HG03342 (cell line): ENCODE results near the gene INSIG1.

ENCODE experiments used
- ATAC-seq: cut with Tn5 transposase; IDR thresholded peaks from one replicate; pipeline ENCODE4 v1.9.1; 2021; ENCODE audit warnings: mild to moderate bottlenecking, moderate library complexity; ENCODE audit not compliant: unreplicated experiment

Gene INSIG1

DNA sequence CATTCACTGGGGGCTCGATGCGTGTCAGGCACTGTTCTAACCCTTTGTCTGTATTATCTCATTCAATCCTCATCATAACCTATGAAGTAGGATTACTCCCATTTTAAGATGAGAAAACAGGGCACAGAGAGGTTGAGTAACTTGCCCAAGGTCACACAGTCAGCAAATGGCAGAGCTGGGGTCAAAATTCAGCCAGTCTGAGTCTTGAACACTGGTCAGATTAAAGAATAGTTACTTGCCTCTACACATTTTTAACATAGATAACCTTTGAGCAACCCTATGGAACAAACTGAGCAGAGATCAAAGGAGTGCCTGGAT is 27.2 kb downstream of the INSIG1 start:
- no peak for ATAC-seq

DNA sequence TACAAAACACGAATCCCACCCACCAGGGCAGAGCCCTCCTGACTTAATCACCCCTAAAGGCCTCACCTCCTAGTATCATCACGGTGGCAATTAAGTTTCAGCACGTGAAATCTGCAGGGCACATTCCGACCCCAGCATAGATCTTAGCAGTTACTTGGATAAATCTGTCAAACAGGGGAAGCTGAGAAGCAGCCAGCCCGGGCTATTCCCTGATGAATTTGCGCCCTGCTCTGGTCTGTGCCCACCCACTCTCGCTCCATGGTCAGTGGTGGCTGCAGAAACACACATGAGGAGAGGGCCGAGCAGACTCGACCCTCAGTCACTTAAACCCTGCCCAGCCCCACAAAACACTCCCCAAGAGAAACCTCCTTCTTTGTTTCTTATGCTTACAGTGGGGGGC is 28.7 kb downstream of the INSIG1 start:
- no peak for ATAC-seq

DNA sequence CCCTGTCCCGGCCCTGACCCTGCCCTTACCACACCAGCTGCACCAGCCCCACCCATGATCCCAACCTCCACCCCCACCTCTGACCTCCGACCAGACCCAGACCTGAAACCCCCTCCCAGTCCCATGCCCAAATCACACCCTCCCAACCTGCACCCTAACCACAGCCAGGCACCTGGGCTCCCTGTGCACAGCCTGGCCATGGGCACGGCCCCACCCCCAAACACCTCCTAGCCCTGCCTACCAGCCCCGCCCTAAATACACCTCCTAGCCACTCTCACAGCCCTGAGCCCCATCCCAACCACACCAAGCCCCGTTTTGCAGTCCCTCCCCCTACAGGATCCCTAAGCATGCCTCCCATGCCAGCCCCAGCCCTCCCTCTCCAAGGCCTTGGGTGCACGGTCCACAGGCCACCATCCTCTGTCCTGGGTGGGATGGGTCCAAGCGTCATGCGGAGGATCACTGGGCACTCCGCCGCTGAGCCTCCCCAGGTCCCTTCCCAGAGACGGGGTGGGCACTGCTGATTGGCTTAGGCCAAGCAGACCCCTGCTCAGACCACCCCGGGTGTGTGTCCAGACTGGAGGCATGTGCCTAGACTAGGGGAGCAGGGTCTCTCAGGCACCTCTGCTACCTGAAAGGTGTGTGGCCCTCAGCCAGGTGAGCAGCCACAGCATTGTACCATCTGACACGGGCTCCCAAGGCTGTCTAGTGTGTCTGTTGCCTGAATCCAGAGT is 30.1 kb downstream of the INSIG1 start:
- ATAC-seq, result no peak

DNA sequence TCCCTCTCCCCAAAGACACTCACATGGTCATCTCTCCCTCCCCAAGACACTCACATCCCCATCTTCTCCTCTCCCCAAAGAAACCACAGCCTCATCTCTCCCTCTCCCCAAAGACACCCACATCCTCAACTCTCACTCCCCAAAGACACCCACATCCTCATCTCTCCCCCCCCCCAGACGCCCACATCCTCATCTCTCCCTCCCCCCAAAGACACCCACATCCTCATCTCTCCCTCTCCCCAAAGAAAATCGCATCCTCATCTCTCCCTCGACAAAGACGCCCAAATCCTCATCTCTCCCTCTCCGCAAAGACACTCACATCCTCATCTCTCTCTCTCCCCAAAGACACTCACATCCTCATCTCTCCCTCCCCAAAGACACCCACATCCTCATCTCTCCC is 31.5 kb downstream of the INSIG1 start:
- no peak for ATAC-seq

DNA sequence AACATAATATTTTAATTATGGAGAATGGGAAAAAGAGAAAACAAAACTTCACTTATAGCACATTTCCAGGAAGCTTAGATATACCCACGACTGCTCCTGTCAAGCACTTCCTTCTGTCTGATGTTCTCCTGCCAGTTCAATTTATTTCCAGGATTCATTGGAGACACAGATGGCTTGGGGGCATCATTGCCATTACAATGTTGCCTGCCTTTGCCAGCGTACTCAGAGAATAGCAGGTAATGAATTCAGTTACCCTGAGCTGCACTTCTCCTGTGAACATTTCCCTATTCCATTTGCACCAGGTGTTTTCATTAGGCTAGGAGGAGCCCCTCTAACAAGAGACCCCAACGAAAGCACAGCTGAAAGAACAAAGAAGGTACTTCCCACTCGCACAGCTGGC is 33.7 kb downstream of the INSIG1 start:
- ATAC-seq, result no peak

DNA sequence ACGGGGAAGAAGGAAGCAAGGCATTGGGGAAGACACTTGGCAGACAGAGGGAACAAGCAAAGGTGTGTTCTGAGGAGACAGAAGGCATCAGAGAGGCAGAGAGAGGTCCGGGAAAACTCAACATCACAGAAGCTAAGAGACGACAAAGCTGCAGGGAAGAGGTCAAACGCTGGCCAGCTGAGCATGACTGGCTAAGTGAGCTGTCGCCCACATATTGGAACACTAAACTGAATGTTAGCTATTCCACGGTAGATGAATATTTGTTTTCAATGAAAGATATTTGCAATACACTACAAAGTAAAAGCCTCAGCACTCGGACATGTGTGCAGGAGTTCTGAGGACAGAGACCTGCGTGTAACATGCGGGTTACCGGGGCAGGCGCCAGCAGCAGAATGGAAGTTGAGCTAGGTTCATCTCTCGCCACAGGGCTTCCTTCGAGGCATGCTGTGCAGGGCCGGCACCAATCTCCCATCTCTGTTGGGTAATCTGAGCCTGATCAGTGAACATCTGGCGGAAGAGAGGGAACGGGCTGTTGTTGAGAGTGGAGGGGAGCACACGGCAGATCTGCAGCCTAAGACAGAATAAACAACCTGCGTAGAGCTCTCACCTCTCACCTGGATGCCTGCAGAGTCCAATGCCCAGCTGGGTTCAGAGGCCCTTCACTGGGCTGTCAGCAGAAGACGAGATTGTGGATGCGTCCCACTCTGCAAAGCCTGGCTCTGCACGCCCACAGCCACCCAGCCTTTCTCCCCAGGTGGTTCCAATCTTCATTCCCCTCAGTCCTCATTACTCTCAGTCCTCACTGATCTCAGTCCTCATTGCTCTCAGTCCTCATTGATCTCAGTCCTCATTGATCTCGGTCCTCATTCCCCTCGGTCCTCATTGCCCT is 35.9 kb downstream of the INSIG1 start:
- no peak for ATAC-seq

DNA sequence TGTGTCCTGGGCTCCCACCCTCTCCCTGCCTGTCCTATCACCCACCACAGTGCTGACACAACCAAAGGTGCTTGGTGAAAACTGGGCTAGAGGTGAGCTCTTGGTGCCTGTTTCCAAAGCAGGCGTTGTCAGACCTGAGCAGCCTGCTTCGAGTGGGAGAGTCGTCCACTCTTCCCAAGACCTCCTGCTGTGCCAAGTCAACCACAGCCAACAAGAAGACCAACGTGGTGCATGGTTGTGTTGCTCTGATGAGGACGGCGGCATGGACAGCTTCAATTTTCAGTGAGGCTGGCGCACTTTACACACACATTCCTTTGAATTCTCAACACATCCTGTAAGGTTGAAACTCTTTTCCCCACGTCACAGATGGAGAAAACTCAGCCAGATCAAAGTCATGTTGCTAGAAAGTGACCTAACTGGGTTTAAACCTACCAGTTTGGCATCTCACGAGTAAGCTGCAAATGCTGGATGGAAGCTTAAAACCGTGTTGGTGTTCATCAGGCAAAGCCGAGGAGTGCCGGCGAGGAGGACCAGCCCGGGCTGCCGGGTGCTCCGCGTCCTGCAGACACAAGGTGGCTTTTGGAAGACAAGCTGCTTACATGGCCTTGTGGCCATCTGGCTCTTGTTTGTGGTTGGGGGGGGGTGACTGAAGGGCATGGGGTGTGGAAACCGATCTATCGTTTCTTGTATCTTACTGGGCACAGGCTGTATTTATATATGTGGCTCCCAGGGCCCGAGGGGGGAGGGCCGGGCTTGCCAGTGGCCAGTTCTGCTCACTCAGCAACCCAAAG is 39.3 kb downstream of the INSIG1 start:
- no peak for ATAC-seq

DNA sequence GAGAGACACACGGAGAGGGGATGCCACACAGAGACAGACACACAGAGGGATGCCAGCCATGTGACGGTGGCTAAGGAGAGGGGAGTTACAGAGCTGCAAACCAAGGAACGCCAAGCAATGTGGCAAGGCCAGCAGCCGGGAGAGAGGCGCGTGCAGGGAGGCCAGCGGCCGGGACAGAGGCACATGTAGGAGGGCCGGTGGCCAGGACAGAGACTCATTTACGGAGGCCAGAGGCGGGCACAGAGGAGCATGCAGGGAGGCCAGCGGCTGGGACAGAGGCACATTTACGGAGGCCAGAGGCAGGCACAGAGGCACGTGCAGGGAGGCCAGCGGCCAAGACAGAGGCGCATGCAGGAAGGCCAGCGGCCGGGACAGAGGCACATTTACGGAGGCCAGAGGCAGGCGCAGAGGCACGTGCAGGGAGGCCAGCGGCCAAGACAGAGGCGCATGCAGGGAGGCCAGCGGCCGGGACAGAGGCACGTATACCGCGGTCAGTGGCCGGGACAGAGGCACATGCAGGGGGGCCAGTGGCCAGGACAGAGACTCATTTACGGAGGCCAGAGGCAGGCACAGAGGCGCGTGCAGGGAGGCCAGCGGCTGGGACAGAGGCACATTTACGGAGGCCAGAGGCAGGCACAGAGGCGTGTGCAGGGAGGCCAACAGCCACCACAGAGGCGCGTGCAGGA is 40.4 kb downstream of the INSIG1 start:
- no peak for ATAC-seq

DNA sequence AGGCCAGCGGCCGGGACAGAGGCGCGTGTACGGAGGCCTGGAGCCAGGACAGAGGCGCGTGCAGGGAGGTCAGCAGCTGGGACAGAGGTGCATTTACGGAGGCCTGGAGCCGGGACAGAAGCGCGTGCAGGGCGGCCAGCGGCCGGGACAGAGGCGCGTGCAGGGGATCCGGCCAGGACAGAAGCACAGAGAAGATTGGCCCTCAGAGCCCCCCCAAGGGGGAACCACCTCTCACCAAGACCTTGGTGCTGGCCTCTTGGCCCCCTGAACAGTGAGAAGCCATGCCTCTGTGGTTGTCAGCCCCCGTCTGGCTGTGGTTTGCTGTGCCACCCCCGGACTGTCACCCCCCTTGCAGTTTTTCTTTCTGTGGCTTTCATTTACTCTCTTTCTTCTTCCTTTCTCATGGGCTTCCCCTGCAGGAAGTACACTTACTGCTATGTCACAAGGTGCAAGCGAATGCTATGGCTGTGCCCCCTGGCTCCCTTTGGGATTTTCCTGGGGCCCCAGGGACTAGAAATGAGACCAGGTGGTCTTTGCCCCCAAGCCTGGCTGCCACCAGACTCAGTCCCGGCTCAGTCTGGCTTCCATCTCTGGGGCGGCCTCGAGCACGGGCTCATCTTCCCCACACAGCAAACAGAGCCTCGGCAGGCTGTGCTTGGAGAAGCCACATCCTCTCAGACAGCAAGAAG is 41.1 kb downstream of the INSIG1 start:
- ATAC-seq, result no peak

DNA sequence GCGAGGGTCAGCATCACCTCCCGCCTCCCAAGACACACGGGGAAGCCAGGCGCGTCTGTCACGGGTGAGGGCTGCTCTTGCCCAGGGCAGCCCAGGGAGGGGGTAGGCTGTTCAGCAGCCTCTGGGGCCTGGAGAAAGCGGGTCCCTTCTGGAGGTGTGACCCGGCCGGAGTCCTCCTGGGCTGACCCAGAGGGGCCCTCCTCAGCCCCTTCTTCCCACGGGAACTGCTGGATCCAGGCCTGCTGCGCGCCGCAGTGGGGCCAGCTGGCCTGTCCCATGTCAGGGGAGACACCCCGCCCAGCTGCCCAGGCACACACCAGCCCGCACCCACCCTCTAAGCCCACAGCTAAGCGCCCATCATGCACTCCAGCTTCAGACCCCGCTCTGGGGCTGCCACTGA is 41.8 kb downstream of the INSIG1 start:
- ATAC-seq, result no peak

DNA sequence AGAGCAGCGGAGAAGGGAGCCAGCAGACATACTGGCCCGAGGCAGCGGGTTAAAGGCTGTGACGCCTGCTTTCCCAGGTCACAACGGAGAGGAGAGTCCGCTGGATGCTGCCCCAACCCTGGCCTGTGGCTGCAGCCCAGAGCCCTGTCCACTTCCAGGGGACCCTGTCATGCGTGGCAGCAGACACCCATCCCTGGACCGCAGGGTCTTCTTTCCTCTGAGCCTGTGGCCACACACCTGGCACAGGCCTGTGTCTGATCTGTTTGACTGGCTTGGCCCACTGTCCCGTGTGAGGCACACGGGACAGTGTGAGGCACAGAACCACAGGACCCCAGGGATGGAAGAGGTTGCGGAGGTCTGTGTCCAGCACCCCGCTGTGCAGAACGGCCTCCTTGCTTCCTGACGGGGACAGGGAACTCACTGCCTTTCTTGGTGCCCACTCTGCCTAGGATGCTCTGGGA is 42.4 kb downstream of the INSIG1 start:
- ATAC-seq, result no peak

DNA sequence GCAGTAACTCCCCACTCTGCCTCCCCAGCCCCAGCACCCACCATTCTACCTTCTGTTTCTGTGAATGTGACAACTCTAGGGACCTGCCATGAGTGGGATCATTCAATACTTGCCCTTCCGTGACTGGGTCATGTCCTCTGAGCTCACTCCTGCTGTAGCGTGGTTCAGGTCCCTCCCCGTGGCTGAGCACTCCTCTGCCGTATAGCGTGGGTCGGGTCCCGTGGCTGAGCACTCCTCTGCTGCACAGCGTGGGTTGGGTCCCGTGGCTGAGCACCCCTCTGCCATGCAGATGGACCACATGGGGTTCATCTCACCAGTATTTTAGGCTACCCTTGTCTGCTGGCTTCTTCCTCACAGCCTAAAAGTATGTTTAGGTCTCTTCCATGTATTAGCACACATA is 43.0 kb downstream of the INSIG1 start:
- no peak for ATAC-seq

DNA sequence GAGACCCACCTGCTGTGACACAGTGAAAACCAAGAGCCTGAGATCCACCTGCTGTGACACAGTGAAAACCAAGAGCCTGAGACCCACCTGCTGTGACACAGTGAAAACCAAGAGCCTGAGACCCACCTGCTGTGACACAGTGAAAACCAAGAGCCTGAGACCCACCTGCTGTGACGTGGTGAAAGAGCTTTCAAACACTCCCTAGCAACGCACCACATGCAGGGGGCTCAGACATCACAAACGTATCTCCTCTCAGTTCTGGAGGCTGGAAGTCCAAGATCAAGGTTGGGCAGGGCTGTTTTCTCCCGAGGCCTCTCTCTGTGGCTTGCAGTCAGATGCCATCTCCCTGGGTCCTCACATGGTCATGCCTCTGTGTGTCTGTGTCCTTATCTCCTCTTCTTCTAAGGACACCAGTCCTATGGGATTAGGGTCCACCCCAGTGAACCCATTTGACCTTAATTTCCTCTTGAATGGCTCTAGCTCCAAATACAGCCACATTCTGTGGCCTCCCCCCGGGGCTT is 43.8 kb downstream of the INSIG1 start:
- ATAC-seq, result no peak

DNA sequence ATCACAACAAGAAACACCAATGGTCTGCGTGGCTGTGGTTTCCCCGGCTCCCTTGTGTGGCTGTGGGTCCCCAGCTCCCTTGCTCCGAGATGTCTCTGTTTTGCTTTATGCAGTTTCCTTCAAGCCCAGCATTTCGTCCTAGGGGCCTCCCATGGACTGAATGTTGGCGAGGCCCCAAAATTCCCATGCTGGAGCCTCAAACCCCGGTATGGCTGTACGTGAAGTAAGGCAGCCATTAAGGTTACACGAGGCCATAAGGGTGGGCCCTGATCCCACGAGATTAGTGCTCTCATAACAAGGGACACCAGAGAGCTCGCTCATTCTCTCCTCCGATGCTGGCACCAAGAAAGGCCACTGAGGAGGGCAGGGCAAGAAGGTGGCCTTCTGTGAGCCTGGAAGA is 44.6 kb downstream of the INSIG1 start:
- no peak for ATAC-seq

DNA sequence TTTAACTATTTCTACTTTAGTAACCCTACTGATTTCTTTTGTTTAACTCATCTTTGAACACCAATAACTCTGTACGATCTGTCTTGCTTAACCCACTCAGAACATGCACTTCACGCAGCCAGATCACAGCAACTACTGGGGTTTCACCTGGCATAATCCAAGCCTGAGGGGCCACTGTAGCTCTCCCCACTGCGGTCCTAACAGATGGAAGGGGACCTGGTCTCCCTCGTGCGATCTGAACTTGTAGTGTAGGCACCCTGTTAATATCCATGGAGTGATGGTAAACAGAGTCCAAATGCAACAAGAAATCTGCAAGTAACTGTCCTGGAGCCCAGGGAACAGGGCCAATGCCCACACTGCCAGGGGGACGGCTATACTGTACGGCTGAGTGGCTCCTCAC is 45.5 kb downstream of the INSIG1 start:
- no peak for ATAC-seq

DNA sequence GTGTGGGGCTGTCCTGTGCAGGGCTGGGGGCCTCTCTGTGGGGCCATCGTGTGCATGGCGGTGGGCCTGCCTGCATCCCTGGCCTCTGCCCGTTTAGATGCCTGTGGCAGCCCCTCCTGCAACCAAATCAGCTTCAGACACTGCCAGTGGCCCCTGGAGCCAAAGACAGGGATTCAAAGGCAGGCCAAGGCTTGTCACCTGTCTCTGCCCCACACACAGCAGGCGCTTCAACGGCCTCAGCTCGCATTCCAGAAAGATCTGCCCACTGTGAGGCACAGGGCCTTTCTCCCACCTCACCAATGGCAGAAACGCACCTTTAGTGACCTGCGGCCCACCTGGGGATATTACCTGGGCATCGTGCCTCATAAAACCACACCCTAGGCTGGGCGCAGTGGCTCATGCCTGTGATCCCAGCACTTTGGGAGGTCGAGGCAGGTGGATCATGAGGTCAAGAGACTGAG is 46.0 kb downstream of the INSIG1 start:
- ATAC-seq, result no peak

DNA sequence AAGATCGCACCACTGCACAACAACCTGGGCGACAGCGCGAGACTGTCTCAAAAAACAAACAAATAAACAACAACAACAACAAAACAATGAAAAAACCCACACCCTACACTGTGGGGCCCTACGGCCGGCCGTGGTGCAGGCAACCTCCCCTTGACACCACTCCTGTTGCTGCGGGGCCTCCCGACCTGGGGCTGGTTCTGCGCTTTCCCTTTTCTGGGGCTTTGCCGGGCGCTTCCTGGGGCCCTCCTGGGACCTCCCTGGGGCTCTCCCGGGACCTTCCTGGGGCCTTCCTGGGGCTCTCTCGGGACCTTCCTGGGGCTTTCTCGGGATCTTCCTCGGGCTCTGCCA is 46.6 kb downstream of the INSIG1 start:
- peak; percentile 32 for ATAC-seq

DNA sequence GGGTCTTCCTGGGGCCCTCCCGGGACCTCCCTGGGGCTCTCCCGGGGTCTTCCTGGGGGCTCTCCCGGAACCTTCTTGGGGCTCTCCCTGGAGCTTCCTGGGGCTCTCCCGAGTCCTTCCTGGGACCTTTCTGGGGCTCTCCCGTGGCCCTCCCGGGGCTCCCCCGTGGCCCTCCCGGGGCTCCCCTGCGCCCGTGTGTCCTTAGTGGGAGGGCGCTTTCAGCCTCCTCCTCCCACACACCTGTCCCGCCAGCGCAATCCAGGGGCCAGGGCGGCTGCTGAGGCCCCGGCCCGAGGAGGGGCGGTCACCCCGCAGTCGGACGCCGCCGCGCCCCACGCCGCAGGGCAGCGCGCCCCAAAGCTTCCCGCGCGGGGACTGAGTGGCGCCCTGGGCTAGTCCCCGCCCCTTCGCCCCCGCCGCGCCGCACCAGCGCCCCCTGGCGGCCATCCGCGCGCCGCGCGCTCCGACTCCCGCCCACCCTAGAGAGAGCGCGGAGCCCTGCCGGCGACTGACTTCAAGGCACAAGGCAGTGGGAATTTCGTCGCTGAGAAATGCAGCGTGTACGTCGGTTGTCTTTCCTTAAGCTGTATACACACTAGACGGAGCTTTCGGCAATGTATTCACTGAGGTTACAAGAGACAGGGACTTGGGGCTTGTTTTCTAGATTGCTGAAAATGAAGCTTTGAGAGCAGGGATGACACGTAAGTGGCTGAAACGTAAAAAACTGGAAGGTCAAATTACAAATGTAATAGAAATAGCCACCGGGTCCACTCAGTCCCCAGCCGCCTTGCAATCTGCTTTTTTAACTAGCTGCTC is 47.1 kb downstream of the INSIG1 start:
- peak; percentile 93 for ATAC-seq

DNA sequence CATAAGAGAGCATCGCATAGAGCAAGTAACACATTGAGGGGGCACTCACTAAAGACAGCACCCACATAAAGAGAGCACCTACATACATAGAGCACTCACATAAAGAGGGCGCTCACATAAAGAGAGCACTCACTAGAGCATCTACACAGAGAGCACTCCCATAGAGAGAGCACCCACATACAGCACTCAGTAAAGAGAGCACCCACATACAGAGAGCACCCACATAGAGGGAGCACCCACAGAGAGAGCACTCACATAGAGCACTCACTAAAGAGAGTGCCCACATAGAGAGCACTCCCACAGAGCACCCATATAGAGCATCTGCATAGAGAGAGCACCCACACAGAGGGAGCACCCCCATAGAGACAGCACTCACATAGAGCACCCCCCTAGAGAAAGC is 47.8 kb downstream of the INSIG1 start:
- ATAC-seq, result no peak
